K562 (cell line): ENCODE data around the gene AMZ1. TPM values are rescaled to one million over a fixed set of nuclear protein-coding genes. Genes with fewer than 3 reads are reported as not detected.
A peak's percentile ranks its signal among the peaks of the same experiment; 100 is the strongest.

Experiments
- BDP1 ChIP-seq: IDR thresholded peaks from 3 replicates; pipeline ENCODE4 v1.6.1; 2011; ENCODE audit not compliant: insufficient read length, insufficient read depth
- BRD9 ChIP-seq: fragments of 450-650 bp; IDR thresholded peaks from 2 replicates; pipeline ENCODE4 v1.6.1; 2018; ENCODE audit warnings: low read depth; ENCODE audit not compliant: partially characterized antibody
- SMARCB1 ChIP-seq: IDR thresholded peaks from 2 replicates; pipeline ENCODE4 v1.6.1; 2011; ENCODE audit warnings: improper control_type of control experiment, low read depth; ENCODE audit not compliant: insufficient read length
- ZC3H11A ChIP-seq: IDR thresholded peaks from 2 replicates; pipeline ENCODE4 v1.6.1; 2012; ENCODE audit warnings: low read depth, low read length, improper control_type of control experiment
- ZC3H4 ChIP-seq: sonication (generic); formaldehyde crosslinking; IDR thresholded peaks from 2 replicates; pipeline ENCODE4 v1.9.0; 2021; ENCODE audit warnings: missing genetic modification reagents, borderline replicate concordance
- ZNF197 ChIP-seq: fragments of 200-800 bp; sonication (Bioruptor generic); IDR thresholded peaks from 2 replicates; pipeline ENCODE4 v1.6.1; 2016; ENCODE audit warnings: low read depth, missing genetic modification characterization, missing compliant biosample characterization
- ZNF444 ChIP-seq: fragments of 250-450 bp; sonication (Bioruptor Pico); IDR thresholded peaks from 2 replicates; pipeline ENCODE4 v1.4.0; 2020; ENCODE audit warnings: mild to moderate bottlenecking, moderate library complexity
- ZNF584 ChIP-seq: fragments of 200-800 bp; sonication (Bioruptor generic); IDR thresholded peaks from 2 replicates; pipeline ENCODE4 v1.6.1; 2016; ENCODE audit warnings: low read depth, mild to moderate bottlenecking, missing genetic modification characterization, missing compliant biosample characterization
- ZNF75A ChIP-seq: fragments of 450-650 bp; formaldehyde crosslinking; IDR thresholded peaks from 2 replicates; pipeline ENCODE4 v1.4.0; 2020; ENCODE audit warnings: mild to moderate bottlenecking
- polyA plus RNA-seq, 8 experiments: library from polyadenylated mRNA; depleted of rRNA in 4 of 8; stranded (reverse) in 5 of 8; unstranded in 3 of 8; fragments of >200 nt; fragmentation: Nextera tagmentation in 2 of 8; fragmentation: Illumina TruSeq in 1 of 8; extraction: Ambion mirVana in 2 of 8; extraction: Trizol in 1 of 8; gene quantifications; 2 replicates each; pipeline versions ENCODE4 v1.2.1 to v1.2.3, GENCODE V29; 2011 to 2014; ENCODE audit warnings: inconsistent platforms in 1 of 8, missing spikeins in 1 of 8
- total RNA-seq, 7 experiments: library from RNA; depleted of rRNA in 6 of 7; stranded (reverse); fragments of >200 nt in 6 of 7; fragmentation: Illumina TruSeq in 2 of 7; extraction: Trizol in 2 of 7; gene quantifications; 2 replicates each; pipeline versions ENCODE4 v1.2.1 to v1.2.3, GENCODE V29; 2011 to 2021; ENCODE audit warnings: low replicate concordance in 1 of 7
- TF ChIP-seq, protein P1 (sequence below), 2 experiments: fragments of 200-800 bp in 1 of 2; sonication (Bioruptor generic) in 1 of 2; sonication (generic) in 1 of 2; formaldehyde crosslinking in 1 of 2; IDR thresholded peaks in 1 of 2; conservative IDR thresholded peaks in 1 of 2; 2 replicates each; pipeline versions ENCODE4 v1.5.0 to v1.6.1; 2016 to 2020; ENCODE audit warnings: missing compliant biosample characterization in 1 of 2, missing genetic modification characterization in 1 of 2, missing genetic modification reagents in 1 of 2
- TF ChIP-seq, protein P2 (sequence below): fragments of 450-650 bp; IDR thresholded peaks from 2 replicates; pipeline ENCODE4 v1.6.1; 2016
- TF ChIP-seq, protein P3 (sequence below): sonication (generic); formaldehyde crosslinking; IDR thresholded peaks from 2 replicates; pipeline ENCODE4 v1.8.1; 2022; ENCODE audit warnings: missing genetic modification reagents
- TF ChIP-seq, protein P4 (sequence below): sonication (generic); formaldehyde crosslinking; IDR thresholded peaks from 2 replicates; pipeline ENCODE4 v1.8.0; 2022; ENCODE audit warnings: mild to moderate bottlenecking, missing genetic modification reagents
- TF ChIP-seq, protein P5 (sequence below): fragments of 450-650 bp; formaldehyde crosslinking; IDR thresholded peaks from 2 replicates; pipeline ENCODE4 v1.4.0; 2020; ENCODE audit warnings: mild to moderate bottlenecking
- TF ChIP-seq, protein P6 (sequence below): sonication (generic); formaldehyde crosslinking; IDR thresholded peaks from 2 replicates; pipeline ENCODE4 v1.8.1; 2023; ENCODE audit warnings: mild to moderate bottlenecking, missing genetic modification reagents

AMZ1 gene
- total and polyA plus RNA-seq, 9 of the 15 experiments (the other 6 are each of a cell fraction or from before 2014, with no cell fraction given), result not detected

DNA sequence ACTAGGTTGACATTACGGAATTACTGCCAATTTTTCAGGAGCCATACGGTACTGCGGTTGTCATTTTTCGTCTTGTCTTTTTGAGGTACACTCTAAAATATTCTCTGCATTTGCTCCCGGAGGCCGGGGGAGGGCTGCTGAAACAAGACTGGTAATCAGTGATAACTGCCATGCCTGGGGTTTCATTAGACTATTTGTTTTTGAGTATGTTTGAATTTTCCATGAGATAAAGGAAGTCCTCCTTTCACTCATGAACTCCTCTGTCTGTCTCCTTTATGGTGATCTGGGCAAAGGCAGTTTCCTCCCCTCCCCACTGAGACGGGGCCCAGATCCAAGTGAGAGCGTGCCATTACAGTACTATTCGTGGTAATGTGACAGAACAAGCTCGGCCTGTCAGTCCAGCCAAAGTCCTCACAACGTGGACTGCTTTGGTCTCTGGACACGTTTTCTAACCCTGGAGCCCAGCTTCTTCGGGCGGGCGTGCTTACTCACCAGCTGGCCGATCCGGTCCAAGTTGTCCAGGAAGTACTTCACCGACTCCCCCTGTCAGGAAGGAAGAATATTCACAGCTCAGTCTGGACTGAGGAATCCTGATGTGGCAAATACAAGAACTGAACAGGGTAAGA, 45.1 kb downstream of the AMZ1 start (continued):
- TF ChIP-seq, protein P1, sequence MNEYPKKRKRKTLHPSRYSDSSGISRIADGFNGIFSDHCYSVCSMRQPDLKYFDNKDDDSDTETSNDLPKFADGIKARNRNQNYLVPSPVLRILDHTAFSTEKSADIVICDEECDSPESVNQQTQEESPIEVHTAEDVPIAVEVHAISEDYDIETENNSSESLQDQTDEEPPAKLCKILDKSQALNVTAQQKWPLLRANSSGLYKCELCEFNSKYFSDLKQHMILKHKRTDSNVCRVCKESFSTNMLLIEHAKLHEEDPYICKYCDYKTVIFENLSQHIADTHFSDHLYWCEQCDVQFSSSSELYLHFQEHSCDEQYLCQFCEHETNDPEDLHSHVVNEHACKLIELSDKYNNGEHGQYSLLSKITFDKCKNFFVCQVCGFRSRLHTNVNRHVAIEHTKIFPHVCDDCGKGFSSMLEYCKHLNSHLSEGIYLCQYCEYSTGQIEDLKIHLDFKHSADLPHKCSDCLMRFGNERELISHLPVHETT (CRISPR knock-in tag; conservative IDR thresholded peaks at IDR 0.05 in 1 of 2, IDR thresholded peaks at IDR 0.05 in 1 of 2), result no peak
- TF ChIP-seq, protein P2, sequence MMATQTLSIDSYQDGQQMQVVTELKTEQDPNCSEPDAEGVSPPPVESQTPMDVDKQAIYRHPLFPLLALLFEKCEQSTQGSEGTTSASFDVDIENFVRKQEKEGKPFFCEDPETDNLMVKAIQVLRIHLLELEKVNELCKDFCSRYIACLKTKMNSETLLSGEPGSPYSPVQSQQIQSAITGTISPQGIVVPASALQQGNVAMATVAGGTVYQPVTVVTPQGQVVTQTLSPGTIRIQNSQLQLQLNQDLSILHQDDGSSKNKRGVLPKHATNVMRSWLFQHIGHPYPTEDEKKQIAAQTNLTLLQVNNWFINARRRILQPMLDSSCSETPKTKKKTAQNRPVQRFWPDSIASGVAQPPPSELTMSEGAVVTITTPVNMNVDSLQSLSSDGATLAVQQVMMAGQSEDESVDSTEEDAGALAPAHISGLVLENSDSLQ, result peak; percentile 82
- TF ChIP-seq, protein P3, sequence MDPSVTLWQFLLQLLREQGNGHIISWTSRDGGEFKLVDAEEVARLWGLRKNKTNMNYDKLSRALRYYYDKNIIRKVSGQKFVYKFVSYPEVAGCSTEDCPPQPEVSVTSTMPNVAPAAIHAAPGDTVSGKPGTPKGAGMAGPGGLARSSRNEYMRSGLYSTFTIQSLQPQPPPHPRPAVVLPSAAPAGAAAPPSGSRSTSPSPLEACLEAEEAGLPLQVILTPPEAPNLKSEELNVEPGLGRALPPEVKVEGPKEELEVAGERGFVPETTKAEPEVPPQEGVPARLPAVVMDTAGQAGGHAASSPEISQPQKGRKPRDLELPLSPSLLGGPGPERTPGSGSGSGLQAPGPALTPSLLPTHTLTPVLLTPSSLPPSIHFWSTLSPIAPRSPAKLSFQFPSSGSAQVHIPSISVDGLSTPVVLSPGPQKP (CRISPR knock-in tag), result no peak
- peak; percentile 87; the same call in 1 of the 2 replicates for TF ChIP-seq ZNF584 (CRISPR knock-in tag)
- no peak for TF ChIP-seq SMARCB1
- no peak for TF ChIP-seq BRD9
- TF ChIP-seq, protein P4, sequence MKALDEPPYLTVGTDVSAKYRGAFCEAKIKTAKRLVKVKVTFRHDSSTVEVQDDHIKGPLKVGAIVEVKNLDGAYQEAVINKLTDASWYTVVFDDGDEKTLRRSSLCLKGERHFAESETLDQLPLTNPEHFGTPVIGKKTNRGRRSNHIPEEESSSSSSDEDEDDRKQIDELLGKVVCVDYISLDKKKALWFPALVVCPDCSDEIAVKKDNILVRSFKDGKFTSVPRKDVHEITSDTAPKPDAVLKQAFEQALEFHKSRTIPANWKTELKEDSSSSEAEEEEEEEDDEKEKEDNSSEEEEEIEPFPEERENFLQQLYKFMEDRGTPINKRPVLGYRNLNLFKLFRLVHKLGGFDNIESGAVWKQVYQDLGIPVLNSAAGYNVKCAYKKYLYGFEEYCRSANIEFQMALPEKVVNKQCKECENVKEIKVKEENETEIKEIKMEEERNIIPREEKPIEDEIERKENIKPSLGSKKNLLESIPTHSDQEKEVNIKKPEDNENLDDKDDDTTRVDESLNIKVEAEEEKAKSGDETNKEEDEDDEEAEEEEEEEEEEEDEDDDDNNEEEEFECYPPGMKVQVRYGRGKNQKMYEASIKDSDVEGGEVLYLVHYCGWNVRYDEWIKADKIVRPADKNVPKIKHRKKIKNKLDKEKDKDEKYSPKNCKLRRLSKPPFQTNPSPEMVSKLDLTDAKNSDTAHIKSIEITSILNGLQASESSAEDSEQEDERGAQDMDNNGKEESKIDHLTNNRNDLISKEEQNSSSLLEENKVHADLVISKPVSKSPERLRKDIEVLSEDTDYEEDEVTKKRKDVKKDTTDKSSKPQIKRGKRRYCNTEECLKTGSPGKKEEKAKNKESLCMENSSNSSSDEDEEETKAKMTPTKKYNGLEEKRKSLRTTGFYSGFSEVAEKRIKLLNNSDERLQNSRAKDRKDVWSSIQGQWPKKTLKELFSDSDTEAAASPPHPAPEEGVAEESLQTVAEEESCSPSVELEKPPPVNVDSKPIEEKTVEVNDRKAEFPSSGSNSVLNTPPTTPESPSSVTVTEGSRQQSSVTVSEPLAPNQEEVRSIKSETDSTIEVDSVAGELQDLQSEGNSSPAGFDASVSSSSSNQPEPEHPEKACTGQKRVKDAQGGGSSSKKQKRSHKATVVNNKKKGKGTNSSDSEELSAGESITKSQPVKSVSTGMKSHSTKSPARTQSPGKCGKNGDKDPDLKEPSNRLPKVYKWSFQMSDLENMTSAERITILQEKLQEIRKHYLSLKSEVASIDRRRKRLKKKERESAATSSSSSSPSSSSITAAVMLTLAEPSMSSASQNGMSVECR (CRISPR knock-in tag), result peak; percentile 41
- TF ChIP-seq ZNF75A (CRISPR knock-in tag), result no peak
- no peak for TF ChIP-seq ZNF197 (CRISPR knock-in tag)
- TF ChIP-seq, protein P5, sequence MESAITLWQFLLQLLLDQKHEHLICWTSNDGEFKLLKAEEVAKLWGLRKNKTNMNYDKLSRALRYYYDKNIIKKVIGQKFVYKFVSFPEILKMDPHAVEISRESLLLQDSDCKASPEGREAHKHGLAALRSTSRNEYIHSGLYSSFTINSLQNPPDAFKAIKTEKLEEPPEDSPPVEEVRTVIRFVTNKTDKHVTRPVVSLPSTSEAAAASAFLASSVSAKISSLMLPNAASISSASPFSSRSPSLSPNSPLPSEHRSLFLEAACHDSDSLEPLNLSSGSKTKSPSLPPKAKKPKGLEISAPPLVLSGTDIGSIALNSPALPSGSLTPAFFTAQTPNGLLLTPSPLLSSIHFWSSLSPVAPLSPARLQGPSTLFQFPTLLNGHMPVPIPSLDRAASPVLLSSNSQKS, result no peak
- no peak for TF ChIP-seq ZC3H4 (CRISPR knock-in tag)
- TF ChIP-seq ZNF444, result no peak
- TF ChIP-seq, protein P6, sequence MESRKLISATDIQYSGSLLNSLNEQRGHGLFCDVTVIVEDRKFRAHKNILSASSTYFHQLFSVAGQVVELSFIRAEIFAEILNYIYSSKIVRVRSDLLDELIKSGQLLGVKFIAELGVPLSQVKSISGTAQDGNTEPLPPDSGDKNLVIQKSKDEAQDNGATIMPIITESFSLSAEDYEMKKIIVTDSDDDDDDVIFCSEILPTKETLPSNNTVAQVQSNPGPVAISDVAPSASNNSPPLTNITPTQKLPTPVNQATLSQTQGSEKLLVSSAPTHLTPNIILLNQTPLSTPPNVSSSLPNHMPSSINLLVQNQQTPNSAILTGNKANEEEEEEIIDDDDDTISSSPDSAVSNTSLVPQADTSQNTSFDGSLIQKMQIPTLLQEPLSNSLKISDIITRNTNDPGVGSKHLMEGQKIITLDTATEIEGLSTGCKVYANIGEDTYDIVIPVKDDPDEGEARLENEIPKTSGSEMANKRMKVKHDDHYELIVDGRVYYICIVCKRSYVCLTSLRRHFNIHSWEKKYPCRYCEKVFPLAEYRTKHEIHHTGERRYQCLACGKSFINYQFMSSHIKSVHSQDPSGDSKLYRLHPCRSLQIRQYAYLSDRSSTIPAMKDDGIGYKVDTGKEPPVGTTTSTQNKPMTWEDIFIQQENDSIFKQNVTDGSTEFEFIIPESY (CRISPR knock-in tag), result no peak
- no peak for TF ChIP-seq ZC3H11A
- TF ChIP-seq BDP1, result no peak
